VCaP (cell line): ENCODE data around the gene FDXR.

ENCODE experiments used
- H3K27ac ChIP-seq: fragments of 450-650 bp; 2 replicates; pipeline ENCODE4 v1.5.1; 2017
- CTCF ChIP-seq: fragments of 450-650 bp; conservative IDR thresholded peaks from 2 replicates; pipeline ENCODE4 v1.5.1; 2017; ENCODE audit warnings: mild to moderate bottlenecking, moderate library complexity

Gene FDXR

GRCh38 chr17:74892974-74893911, 20.4 kb upstream of the FDXR start, which contains the start of gene FADS6:
Gene FADS6 (minus strand): TSS chr17:74893633. CDS start chr17:74893595, 38 bp downstream.
- no peak within 1 kb of the TSS; the same call in 1 of the 2 replicates for H3K27ac ChIP-seq
- TF ChIP-seq CTCF = no peak

GRCh38 chr17:74892013-74892841, 19.4 kb upstream of the FDXR start:
- peak; percentile 24; the same call in 1 of the 2 replicates for TF ChIP-seq CTCF
- no peak overlapping the region for H3K27ac ChIP-seq

- TF ChIP-seq CTCF = no peak
- H3K27ac ChIP-seq = no peak overlapping the region
These were observed 17.8 kb upstream of the FDXR start for GRCh38 chr17:74890554-74890953.

GRCh38 chr17:74888469-74888868, 15.7 kb upstream of the FDXR start:
- no peak overlapping the region for H3K27ac ChIP-seq
- TF ChIP-seq CTCF = no peak

GRCh38 chr17:74883241-74883745, 10.5 kb upstream of the FDXR start:
- TF ChIP-seq CTCF = no peak
- no peak overlapping the region for H3K27ac ChIP-seq

GRCh38 chr17:74882517-74883240, 9.9 kb upstream of the FDXR start:
- no peak overlapping the region for H3K27ac ChIP-seq
- no peak for TF ChIP-seq CTCF
